Neural progenitor cell (in vitro differentiated cells): ENCODE data around the gene TMEM106C. TPM values are rescaled to one million over a fixed set of nuclear protein-coding genes. Genes with fewer than 3 reads are reported as not detected.

Experiments
- DNase-seq: peaks from one replicate; pipeline ENCODE4 v3.0.0-alpha.2; 2016; ENCODE audit warnings: low spot score
- H2AFZ ChIP-seq: fragments of 200-600 bp; sonication (generic); replicated peaks from 2 replicates; pipeline ENCODE4 v1.6.1; 2016; ENCODE audit warnings: antibody characterized with exemption
- H3F3A ChIP-seq: fragments of 200-600 bp; sonication (generic); 2 replicates; pipeline ENCODE4 v1.6.1; 2016; ENCODE audit warnings: antibody characterized with exemption, low read depth
- H3K27ac ChIP-seq: fragments of 200-600 bp; sonication (generic); 2 replicates; pipeline ENCODE4 v1.5.1; 2016; ENCODE audit warnings: mild to moderate bottlenecking
- H3K27me3 ChIP-seq: fragments of 200-600 bp; sonication (generic); 2 replicates; pipeline ENCODE4 v1.6.1; 2016; ENCODE audit warnings: mild to moderate bottlenecking, moderate library complexity
- H3K36me3 ChIP-seq: fragments of 200-600 bp; sonication (generic); 2 replicates; pipeline ENCODE4 v1.5.1; 2016
- H3K4me1 ChIP-seq: fragments of 200-600 bp; sonication (generic); 2 replicates; pipeline ENCODE4 v1.6.1; 2016; ENCODE audit warnings: mixed run types
- H3K4me2 ChIP-seq: fragments of 200-600 bp; sonication (generic); 2 replicates; pipeline ENCODE4 v1.6.1; 2016
- H3K4me3 ChIP-seq: fragments of 200-600 bp; sonication (generic); 2 replicates; pipeline ENCODE4 v1.5.1; 2016
- H3K79me2 ChIP-seq: fragments of 200-600 bp; sonication (generic); 2 replicates; pipeline ENCODE4 v1.6.1; 2016; ENCODE audit warnings: low read depth
- H3K9ac ChIP-seq: fragments of 200-600 bp; sonication (generic); 2 replicates; pipeline ENCODE4 v1.6.1; 2016
- H3K9me3 ChIP-seq: fragments of 200-600 bp; sonication (generic); 2 replicates; pipeline ENCODE4 v1.5.1; 2016; ENCODE audit warnings: low read depth
- H4K20me1 ChIP-seq: fragments of 200-600 bp; sonication (generic); 2 replicates; pipeline ENCODE4 v1.6.1; 2016; ENCODE audit warnings: low read depth
- H3K27ac Mint-ChIP-seq: 3 replicates; pipeline ENCODE4 v1.8.0; 2021; ENCODE audit warnings: mixed read lengths
- H3K27me3 Mint-ChIP-seq: 2 replicates; pipeline ENCODE4 v1.8.0; 2022; ENCODE audit warnings: low read depth, mild to moderate bottlenecking, inconsistent platforms, moderate library complexity, mixed read lengths; ENCODE audit not compliant: insufficient read depth
- H3K36me3 Mint-ChIP-seq: 3 replicates; pipeline ENCODE4 v1.8.0; 2021; ENCODE audit warnings: mixed read lengths
- H3K4me1 Mint-ChIP-seq: 3 replicates; pipeline ENCODE4 v1.8.0; 2021; ENCODE audit warnings: mixed read lengths
- H3K4me3 Mint-ChIP-seq: 3 replicates; pipeline ENCODE4 v1.8.0; 2021; ENCODE audit warnings: mild to moderate bottlenecking, moderate library complexity, mixed read lengths
- H3K9me3 Mint-ChIP-seq: 3 replicates; pipeline ENCODE4 v1.8.0; 2020; ENCODE audit warnings: mixed read lengths
- CTCF ChIP-seq: fragments of 200-600 bp; sonication (generic); IDR thresholded peaks from 2 replicates; pipeline ENCODE4 v1.5.1; 2017; ENCODE audit warnings: antibody characterized with exemption, mild to moderate bottlenecking
- EZH2 ChIP-seq: fragments of 200-600 bp; sonication (generic); IDR thresholded peaks from 2 replicates; pipeline ENCODE4 v1.6.1; 2017; ENCODE audit warnings: antibody characterized with exemption, mild to moderate bottlenecking, moderate library complexity
- EZH2phosphoT487 ChIP-seq: fragments of 200-600 bp; sonication (generic); IDR thresholded peaks from 2 replicates; pipeline ENCODE4 v1.6.1; 2017; ENCODE audit warnings: antibody characterized with exemption
- total RNA-seq: library from RNA; depleted of rRNA; stranded (reverse); fragments of >200 nt; gene quantifications from 2 replicates; pipeline ENCODE4 v1.2.3, GENCODE V29; 2015; ENCODE audit warnings: low replicate concordance

Gene TMEM106C
- total RNA-seq, 1 donor from 2014 or later = 87.5 TPM

- H3K4me1 Mint-ChIP-seq = peaks cover 26% of the 10 kb centered on the region
- peaks cover 9% of the 10 kb centered on the region for H3K4me1 ChIP-seq
- H3K79me2 ChIP-seq = no peaks in the 10 kb centered on the region
- no peak overlapping the region for H3K4me3 Mint-ChIP-seq
- H3K9me3 Mint-ChIP-seq = no peaks in the 10 kb centered on the region
- peaks cover 2% of the 10 kb centered on the region for H3K27me3 Mint-ChIP-seq
- H3F3A ChIP-seq = no peaks in the 10 kb centered on the region
- no peak overlapping the region for H3K9ac ChIP-seq
- no peak overlapping the region for H2AFZ ChIP-seq
- TF ChIP-seq CTCF = no peak
- no peak overlapping the region for H3K4me3 ChIP-seq
- H3K9me3 ChIP-seq = no peaks in the 10 kb centered on the region
- no peaks in the 10 kb centered on the region for H4K20me1 ChIP-seq
- no peak overlapping the region for H3K27ac ChIP-seq
- H3K27ac Mint-ChIP-seq = no peak overlapping the region
- H3K4me2 ChIP-seq = no peak overlapping the region
- peaks cover 8% of the 10 kb centered on the region for H3K27me3 ChIP-seq
- no peaks in the 10 kb centered on the region for H3K36me3 Mint-ChIP-seq
- no peaks in the 10 kb centered on the region for H3K36me3 ChIP-seq
- DNase-seq = no peak
Observed at GRCh38 chr12:47945341-47945728, 18.1 kb upstream of the TMEM106C start.

- Histone ChIP-seq H3K27ac (no peak overlapping the region), H3K4me1 (peaks cover 9% of the 10 kb centered on the region), H3K9ac (no peak overlapping the region), H3K27me3 (peaks cover 4% of the 10 kb centered on the region), H3K9me3 (no peaks in the 10 kb centered on the region), H3K4me2 (no peak overlapping the region), H3F3A (no peaks in the 10 kb centered on the region), H3K4me3 (no peak overlapping the region), H4K20me1 (no peaks in the 10 kb centered on the region), H3K79me2 (no peaks in the 10 kb centered on the region), H2AFZ (peak overlapping the region; percentile 26), H3K36me3 (no peaks in the 10 kb centered on the region)
- Mint-ChIP-seq H3K36me3 (no peaks in the 10 kb centered on the region), H3K27ac (peak overlapping the region; percentile 42), H3K9me3 (no peaks in the 10 kb centered on the region), H3K4me1 (peaks cover 22% of the 10 kb centered on the region), H3K4me3 (peak overlapping the region; percentile 5), H3K27me3 (peaks cover 5% of the 10 kb centered on the region)
- TF ChIP-seq EZH2phosphoT487 (no peak), EZH2 (no peak), CTCF (no peak)
- DNase-seq = no peak
Observed at GRCh38 chr12:47946413-47947323, 16.7 kb upstream of the TMEM106C start.

- H3K36me3 Mint-ChIP-seq = no peaks in the 10 kb centered on the region
- peaks cover 22% of the 10 kb centered on the region for H3K4me1 Mint-ChIP-seq
- peak overlapping the region; percentile 42 for H3K27ac Mint-ChIP-seq
- no peak for DNase-seq
- Histone ChIP-seq H3K4me3 (no peak overlapping the region), H4K20me1 (no peaks in the 10 kb centered on the region), H3K27me3 (no peaks in the 10 kb centered on the region), H3K9me3 (no peaks in the 10 kb centered on the region), H3K4me2 (no peak overlapping the region), H3K36me3 (no peaks in the 10 kb centered on the region), H3F3A (no peaks in the 10 kb centered on the region), H2AFZ (no peak overlapping the region), H3K27ac (no peak overlapping the region), H3K79me2 (no peaks in the 10 kb centered on the region), H3K4me1 (peaks cover 9% of the 10 kb centered on the region), H3K9ac (no peak overlapping the region)
- peaks cover 7% of the 10 kb centered on the region for H3K27me3 Mint-ChIP-seq
- no peak overlapping the region for H3K4me3 Mint-ChIP-seq
- H3K9me3 Mint-ChIP-seq = no peaks in the 10 kb centered on the region
- TF ChIP-seq EZH2phosphoT487 = no peak
- TF ChIP-seq CTCF = no peak
- no peak for TF ChIP-seq EZH2
Observed at GRCh38 chr12:47947341-47947740, 16.1 kb upstream of the TMEM106C start.
